Lower lobe of right lung (tissue), 2 donors: Measurements from ENCODE around the gene CYP11A1. TPM values are rescaled to one million over a fixed set of nuclear protein-coding genes. Genes with fewer than 3 reads are reported as not detected.
"Not testable (repeated sequence)": the region's sequence is repeated elsewhere in the genome, so short reads cannot be mapped to it uniquely, and the experiment has no call there.

Experiments used
- ATAC-seq, 2 donors: fragments of 200-7000 bp; cut with Tn5 transposase; one replicate each; pipeline ENCODE4 v1.9.1; 2020 to 2022; ENCODE audit warnings: mild to moderate bottlenecking in 2 of 2, moderate library complexity in 2 of 2
- DNase-seq: peaks from one replicate; pipeline ENCODE4 v3.0.0-alpha.2; 2020
- H3K27ac ChIP-seq: fragments of 200-600 bp; one replicate; pipeline ENCODE4 v1.8.0; 2022
- H3K27me3 ChIP-seq: fragments of 200-600 bp; one replicate; pipeline ENCODE4 v1.8.0; 2022; ENCODE audit warnings: low read depth
- H3K36me3 ChIP-seq: fragments of 200-600 bp; one replicate; pipeline ENCODE4 v1.8.0; 2022; ENCODE audit warnings: mild to moderate bottlenecking
- H3K4me1 ChIP-seq: fragments of 200-600 bp; one replicate; pipeline ENCODE4 v1.8.0; 2022
- H3K4me3 ChIP-seq: fragments of 200-600 bp; one replicate; pipeline ENCODE4 v1.8.0; 2022; ENCODE audit warnings: mild to moderate bottlenecking
- H3K9me3 ChIP-seq: fragments of 200-600 bp; one replicate; pipeline ENCODE4 v1.8.0; 2022
- intact Hi-C: fragments of 100-400 bp; cut with DNase I; formaldehyde crosslinking; loops from one replicate; pipeline ENCODE4 v1.11.0; 2022
- total RNA-seq: library from RNA; stranded (reverse); fragmentation: NEBNext Ultra II Directional; extraction: Animal tissue kit (Norgen Biotek cat#: 25700); gene quantifications from one replicate; pipeline ENCODE4 v1.2.1, GENCODE V29; 2021
- TF ChIP-seq, protein P1 (sequence below): fragments of 200-600 bp; IDR thresholded peaks from one replicate; pipeline ENCODE4 v1.8.0; 2022; ENCODE audit warnings: antibody characterized with exemption, mild to moderate bottlenecking
- donor health status: DM: no; HTN: yes; CAD: no; lungs with severe emphysema.

The CYP11A1 gene
- total RNA-seq, 1 donor from 2014 or later = 0.59 TPM

GRCh38 chr15:74368121-74368520 lies 675 bp upstream of the CYP11A1 start:
- TF ChIP-seq, protein P1, sequence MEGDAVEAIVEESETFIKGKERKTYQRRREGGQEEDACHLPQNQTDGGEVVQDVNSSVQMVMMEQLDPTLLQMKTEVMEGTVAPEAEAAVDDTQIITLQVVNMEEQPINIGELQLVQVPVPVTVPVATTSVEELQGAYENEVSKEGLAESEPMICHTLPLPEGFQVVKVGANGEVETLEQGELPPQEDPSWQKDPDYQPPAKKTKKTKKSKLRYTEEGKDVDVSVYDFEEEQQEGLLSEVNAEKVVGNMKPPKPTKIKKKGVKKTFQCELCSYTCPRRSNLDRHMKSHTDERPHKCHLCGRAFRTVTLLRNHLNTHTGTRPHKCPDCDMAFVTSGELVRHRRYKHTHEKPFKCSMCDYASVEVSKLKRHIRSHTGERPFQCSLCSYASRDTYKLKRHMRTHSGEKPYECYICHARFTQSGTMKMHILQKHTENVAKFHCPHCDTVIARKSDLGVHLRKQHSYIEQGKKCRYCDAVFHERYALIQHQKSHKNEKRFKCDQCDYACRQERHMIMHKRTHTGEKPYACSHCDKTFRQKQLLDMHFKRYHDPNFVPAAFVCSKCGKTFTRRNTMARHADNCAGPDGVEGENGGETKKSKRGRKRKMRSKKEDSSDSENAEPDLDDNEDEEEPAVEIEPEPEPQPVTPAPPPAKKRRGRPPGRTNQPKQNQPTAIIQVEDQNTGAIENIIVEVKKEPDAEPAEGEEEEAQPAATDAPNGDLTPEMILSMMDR = no peak
- no peak overlapping the region for H3K27ac ChIP-seq
- peaks cover 13% of the 10 kb centered on the region for H3K4me1 ChIP-seq
- no peaks in the 10 kb centered on the region for H3K9me3 ChIP-seq
- ATAC-seq (no peak), DNase-seq (no peak)
- no peak overlapping the region for H3K4me3 ChIP-seq
- peaks cover 33% of the 10 kb centered on the region for H3K27me3 ChIP-seq
- no peaks in the 10 kb centered on the region for H3K36me3 ChIP-seq
- intact Hi-C loops = no loop called here

GRCh38 chr15:74365598-74366445 lies 1.6 kb downstream of the CYP11A1 start:
- intact Hi-C loops = no loop called here
- Histone ChIP-seq H3K4me1 (peaks cover 13% of the 10 kb centered on the region), H3K36me3 (no peaks in the 10 kb centered on the region), H3K27me3 (peaks cover 31% of the 10 kb centered on the region), H3K27ac (peak overlapping the region; percentile 60), H3K4me3 (peak overlapping the region; percentile 63), H3K9me3 (no peaks in the 10 kb centered on the region)
- TF ChIP-seq, protein P1 = no peak
- DNase-seq = peak; percentile 58
- ATAC-seq = peak; percentile 82 to 87

DNA sequence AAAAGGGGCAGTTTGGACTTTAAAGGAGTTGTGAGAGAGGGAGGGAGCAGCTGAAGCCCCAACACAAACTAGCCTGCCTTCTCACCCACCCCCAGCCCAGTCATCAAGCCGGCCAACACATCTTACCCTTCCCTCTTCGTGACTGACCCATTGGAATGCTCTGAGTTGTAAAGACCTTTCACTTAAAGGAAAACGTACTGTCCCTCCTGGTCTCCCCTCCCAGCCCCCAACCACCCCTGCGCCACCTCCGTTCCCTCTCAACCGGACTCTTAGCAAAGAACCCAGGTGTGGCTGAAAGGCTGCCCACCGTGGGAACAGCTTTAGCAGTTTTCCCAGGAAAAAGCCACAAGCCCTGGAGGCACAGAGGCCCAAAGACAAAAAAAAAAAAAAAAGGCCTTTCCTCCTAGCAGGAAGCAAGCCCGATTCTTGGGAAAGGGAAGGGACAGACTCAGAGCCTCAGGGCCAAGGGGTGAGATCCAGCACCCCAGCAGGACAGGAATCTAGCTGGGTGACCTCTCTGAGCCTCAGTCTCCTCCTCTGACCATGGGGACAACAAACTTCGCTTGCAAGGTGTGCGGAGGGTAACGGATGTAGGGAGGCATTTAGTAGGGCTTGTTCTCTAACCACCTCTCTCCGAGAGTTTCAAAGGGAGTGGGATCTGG lies 2.4 kb downstream of the CYP11A1 start:
- ATAC-seq (peak in 1 of 2 donors; percentile 5), DNase-seq (no peak)
- Histone ChIP-seq H3K4me3 (peak overlapping the region; percentile 63), H3K9me3 (no peaks in the 10 kb centered on the region), H3K36me3 (no peaks in the 10 kb centered on the region), H3K27ac (peak overlapping the region; percentile 60), H3K4me1 (peaks cover 13% of the 10 kb centered on the region), H3K27me3 (peaks cover 31% of the 10 kb centered on the region)
- intact Hi-C loops = no loop called here
- TF ChIP-seq, protein P1 = no peak

GRCh38 chr15:74362482-74362881 lies 5.0 kb downstream of the CYP11A1 start:
- H3K27me3 ChIP-seq = peaks cover 24% of the 10 kb centered on the region
- H3K9me3 ChIP-seq = no peaks in the 10 kb centered on the region
- intact Hi-C loops = no loop called here
- peaks cover 13% of the 10 kb centered on the region for H3K4me1 ChIP-seq
- TF ChIP-seq, protein P1 = no peak
- DNase-seq (no peak), ATAC-seq (no peak)
- no peak overlapping the region for H3K27ac ChIP-seq
- H3K4me3 ChIP-seq = no peak overlapping the region
- no peaks in the 10 kb centered on the region for H3K36me3 ChIP-seq

- ATAC-seq, intact Hi-C loops, H3K36me3 ChIP-seq, H3K9me3 ChIP-seq, H3K4me1 ChIP-seq, H3K4me3 ChIP-seq, H3K27ac ChIP-seq, DNase-seq: not testable (repeated sequence)
- H3K27me3 ChIP-seq = peaks cover 13% of the 10 kb centered on the region
Measured at GRCh38 chr15:74360855-74361254, 6.6 kb downstream of the CYP11A1 start.

DNA sequence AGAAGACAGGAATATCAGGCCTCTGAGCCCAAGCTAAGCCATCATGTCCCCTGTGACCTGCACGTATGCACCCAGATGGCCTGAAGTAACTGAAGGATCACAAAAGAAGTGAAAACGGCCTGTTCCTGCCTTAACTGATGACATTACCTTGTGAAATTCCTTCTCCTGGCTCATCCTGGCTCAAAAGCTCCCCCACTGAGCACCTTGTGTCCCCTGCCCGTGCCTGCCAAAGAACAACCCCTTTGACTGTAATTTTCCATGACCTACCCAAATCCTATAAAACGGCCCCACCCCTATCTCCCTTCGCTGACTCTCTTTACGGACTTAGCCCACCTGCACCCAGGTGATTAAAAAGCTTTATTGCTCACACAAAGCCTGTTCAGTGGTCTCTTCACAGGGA lies 8.1 kb downstream of the CYP11A1 start:
- DNase-seq, intact Hi-C loops: not testable (repeated sequence)

DNA sequence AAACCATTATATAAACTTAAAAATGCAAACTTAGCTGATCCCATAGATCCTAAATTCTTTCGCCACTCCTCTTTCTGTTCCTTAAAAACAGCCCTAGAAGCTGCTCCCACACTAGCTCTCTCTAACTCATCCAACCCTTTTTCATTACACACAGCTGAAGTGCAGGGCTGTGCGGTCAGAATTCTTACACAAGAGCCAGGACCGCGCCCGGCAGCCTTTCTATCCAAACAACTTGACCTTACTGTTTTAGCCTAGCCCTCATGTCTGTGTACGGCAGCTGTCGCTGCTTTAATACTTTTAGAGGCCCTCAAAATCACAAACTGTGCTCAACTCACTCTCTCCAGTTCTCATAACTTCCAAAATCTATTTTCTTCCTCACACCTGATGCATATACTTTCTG lies 9.9 kb downstream of the CYP11A1 start:
- H3K27ac ChIP-seq = peak overlapping the region; percentile 18
- intact Hi-C loops = not testable (repeated sequence)

More for the DNA sequence above, 8.1 kb downstream of the CYP11A1 start:
- H3K4me3 ChIP-seq, H3K9me3 ChIP-seq, H3K27me3 ChIP-seq, H3K36me3 ChIP-seq, ATAC-seq, H3K27ac ChIP-seq, H3K4me1 ChIP-seq: not testable (repeated sequence)

GRCh38 chr15:74356050-74356449 lies 11.4 kb downstream of the CYP11A1 start:
- intact Hi-C loops, H3K4me1 ChIP-seq, DNase-seq, H3K27ac ChIP-seq, H3K9me3 ChIP-seq, ATAC-seq, H3K36me3 ChIP-seq, H3K4me3 ChIP-seq, H3K27me3 ChIP-seq: not testable (repeated sequence)

More for the DNA sequence above, 9.9 kb downstream of the CYP11A1 start:
- not testable (repeated sequence) for H3K36me3 ChIP-seq, H3K9me3 ChIP-seq, H3K4me1 ChIP-seq, H3K4me3 ChIP-seq, H3K27me3 ChIP-seq, ATAC-seq
- peak; percentile 73 for DNase-seq

DNA sequence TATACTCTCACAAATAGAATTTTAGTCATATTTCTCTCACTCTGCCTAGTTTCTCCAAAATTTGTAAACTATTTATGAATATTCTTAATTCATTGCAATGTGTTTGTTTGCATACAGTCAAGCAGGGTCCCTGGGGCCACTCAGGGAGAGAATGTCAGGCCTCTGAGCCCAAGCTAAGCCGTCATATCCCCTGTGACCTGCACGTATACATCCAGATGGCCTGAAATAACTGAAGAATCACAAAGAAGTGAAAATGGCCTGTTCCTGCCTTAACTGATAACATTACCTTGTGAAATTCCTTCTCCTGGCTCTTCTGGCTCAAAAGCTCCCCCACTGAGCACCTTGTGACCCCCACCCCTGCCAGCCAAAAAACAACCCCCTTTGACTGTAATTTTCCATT lies 13.5 kb downstream of the CYP11A1 start:
- intact Hi-C loops, ATAC-seq, DNase-seq, H3K9me3 ChIP-seq, H3K27me3 ChIP-seq, H3K27ac ChIP-seq, H3K36me3 ChIP-seq, H3K4me1 ChIP-seq, H3K4me3 ChIP-seq: not testable (repeated sequence)
